OCI-LY3 (cell line): Measurements from ENCODE around the gene NR4A1.

Source experiments
- H2AFZ ChIP-seq: fragments of 200-600, 300-600 bp; shearing (Covaris generic); 2 replicates; pipeline ENCODE4 v1.6.0; 2014; ENCODE audit warnings: antibody characterized with exemption, low read depth, low read length
- H3K27ac ChIP-seq: fragments of 200-600, 300-600 bp; sonication (generic); 2 replicates; pipeline ENCODE4 v1.5.1; 2014; ENCODE audit warnings: mild to moderate bottlenecking, low read length, moderate library complexity, mixed read lengths
- H3K27me3 ChIP-seq: fragments of 200-600, 300-600 bp; sonication (generic); 2 replicates; pipeline ENCODE4 v1.6.1; 2014; ENCODE audit warnings: low read depth, low read length, mixed read lengths
- H3K36me3 ChIP-seq: fragments of 200-600, 300-600 bp; sonication (generic); replicated peaks from 2 replicates; pipeline ENCODE3; 2014; ENCODE audit warnings: low read depth, low read length, mixed read lengths
- H3K4me1 ChIP-seq: fragments of 300-600, 200-600 bp; sonication (generic); 2 replicates; pipeline ENCODE4 v1.6.1; 2014; ENCODE audit warnings: low read length, mixed read lengths
- H3K4me2 ChIP-seq: fragments of 200-600, 300-600 bp; sonication (generic); 2 replicates; pipeline ENCODE4 v1.6.1; 2014; ENCODE audit warnings: low read length, mixed read lengths
- H3K4me3 ChIP-seq: fragments of 300-600, 200-600 bp; sonication (generic); 2 replicates; pipeline ENCODE4 v1.5.1; 2014; ENCODE audit warnings: antibody characterized with exemption, mild to moderate bottlenecking, low read length, moderate library complexity
- H3K79me2 ChIP-seq: fragments of 300-600, 200-600 bp; shearing (Covaris generic); 2 replicates; pipeline ENCODE4 v1.6.1; 2014; ENCODE audit warnings: mild to moderate bottlenecking, low read length, mixed read lengths
- H3K9ac ChIP-seq: fragments of 300-600, 200-600 bp; shearing (Covaris generic); 2 replicates; pipeline ENCODE4 v1.6.0; 2014; ENCODE audit warnings: mild to moderate bottlenecking, low read length, moderate library complexity
- H3K9me3 ChIP-seq: fragments of 200-600, 300-600 bp; shearing (Covaris generic); 2 replicates; pipeline ENCODE4 v1.6.1; 2014; ENCODE audit warnings: low read length, mixed read lengths; ENCODE audit not compliant: insufficient read depth
- H4K20me1 ChIP-seq: fragments of 200-600, 300-600 bp; sonication (generic); 2 replicates; pipeline ENCODE4 v1.6.1; 2016; ENCODE audit warnings: low read length, mixed read lengths; ENCODE audit not compliant: insufficient read depth
- CTCF ChIP-seq: fragments of 200-600, 300-600 bp; sonication (generic); IDR thresholded peaks from 2 replicates; pipeline ENCODE4 v1.5.1; 2014; ENCODE audit warnings: antibody characterized with exemption, low read length, low read depth
- EZH2phosphoT487 ChIP-seq: fragments of 200-600 bp; shearing (Covaris generic); IDR thresholded peaks from 2 replicates; pipeline ENCODE4 v1.6.1; 2018; ENCODE audit warnings: antibody characterized with exemption, mixed run types, low read depth

NR4A1 gene

GRCh38 chr12:52056801-52057637 lies 5.8 kb downstream of the NR4A1 start:
- Histone ChIP-seq H3K4me3 (no peak overlapping the region), H3K9ac (no peak overlapping the region), H2AFZ (no peak overlapping the region)

GRCh38 chr12:52057638-52058576 lies 6.7 kb downstream of the NR4A1 start:
- Histone ChIP-seq H3K4me1 (no peaks in the 10 kb centered on the region), H3K9me3 (no peaks in the 10 kb centered on the region), H3K4me3 (no peak overlapping the region), H3K27ac (no peak overlapping the region), H3K27me3 (no peaks in the 10 kb centered on the region), H3K4me2 (no peak overlapping the region), H3K36me3 (no peaks in the 10 kb centered on the region), H3K9ac (no peak overlapping the region), H3K79me2 (no peaks in the 10 kb centered on the region), H2AFZ (no peak overlapping the region), H4K20me1 (0 out of 2 replicates have a peak, but pooled peaks cover 4% of the 10 kb centered on the region)
- TF ChIP-seq EZH2phosphoT487, result no peak
- TF ChIP-seq CTCF, result no peak

More at GRCh38 chr12:52056801-52057637, 5.8 kb downstream of the NR4A1 start:
- H4K20me1 ChIP-seq, result 0 out of 2 replicates have a peak, but pooled peaks cover 4% of the 10 kb centered on the region
- no peaks in the 10 kb centered on the region for H3K36me3 ChIP-seq
- TF ChIP-seq EZH2phosphoT487 (no peak), CTCF (no peak)
- H3K4me1 ChIP-seq, result peaks cover 7% of the 10 kb centered on the region
- H3K79me2 ChIP-seq, result no peaks in the 10 kb centered on the region
- no peaks in the 10 kb centered on the region for H3K9me3 ChIP-seq
- H3K27ac ChIP-seq, result no peak overlapping the region
- H3K4me2 ChIP-seq, result no peak overlapping the region
- H3K27me3 ChIP-seq, result peaks cover 8% of the 10 kb centered on the region

GRCh38 chr12:52058631-52059361 lies 7.6 kb downstream of the NR4A1 start:
- Histone ChIP-seq H3K27me3 (no peaks in the 10 kb centered on the region), H4K20me1 (no peaks in the 10 kb centered on the region), H3K79me2 (no peaks in the 10 kb centered on the region), H3K4me1 (no peaks in the 10 kb centered on the region), H2AFZ (no peak overlapping the region), H3K9ac (no peak overlapping the region), H3K9me3 (no peaks in the 10 kb centered on the region), H3K4me3 (no peak overlapping the region), H3K27ac (no peak overlapping the region), H3K4me2 (no peak overlapping the region), H3K36me3 (no peaks in the 10 kb centered on the region)
- TF ChIP-seq CTCF (no peak), EZH2phosphoT487 (no peak)
